ENCODE data around the gene NCF2.

DNA sequence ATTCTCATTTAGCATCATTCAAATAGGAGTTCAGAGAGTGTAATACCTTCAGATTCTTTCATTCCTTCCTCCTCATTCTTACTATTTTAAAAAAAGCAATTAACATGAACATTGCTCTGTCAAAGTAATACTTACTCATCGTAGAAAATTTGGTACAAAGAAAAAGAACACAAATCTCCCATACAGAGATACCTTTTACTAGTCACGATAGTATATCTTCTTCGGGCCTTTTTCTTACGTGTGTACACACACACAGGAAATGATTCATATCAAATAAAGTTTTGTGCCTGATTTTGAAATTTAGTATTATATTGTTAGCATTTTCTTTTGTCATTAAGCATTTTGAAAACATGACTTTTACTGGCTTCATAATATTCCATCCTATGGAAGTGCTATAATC, 52.9 kb downstream of the NCF2 start:
- TF ChIP-seq POLR2A (IDR thresholded peaks at IDR 0.05; ENCODE audit: low read length) = no peak
- TF ChIP-seq GATA1 (IDR thresholded peaks at IDR 0.05; ENCODE audit: low read depth, low read length) = no peak
